Tibial nerve (tissue), 3 donors: ENCODE measurements around the gene ARFRP1.

Experiments used
- POLR2A ChIP-seq, 2 donors: fragments of 450-650 bp; IDR thresholded peaks; one replicate each; pipeline ENCODE4 v1.6.1; 2017; ENCODE audit warnings: antibody characterized with exemption in 2 of 2, mild to moderate bottlenecking in 2 of 2, moderate library complexity in 2 of 2
- TF ChIP-seq, protein P1 (sequence below), 5 experiments: fragments of 200-600 bp in 3 of 5; fragments of 450-650 bp in 2 of 5; sonication (generic) in 3 of 5; IDR thresholded peaks; one replicate each; pipeline ENCODE4 v1.5.1; 2016 to 2019; ENCODE audit warnings: antibody characterized with exemption in 5 of 5, mild to moderate bottlenecking in 3 of 5, moderate library complexity in 2 of 5

DNA sequence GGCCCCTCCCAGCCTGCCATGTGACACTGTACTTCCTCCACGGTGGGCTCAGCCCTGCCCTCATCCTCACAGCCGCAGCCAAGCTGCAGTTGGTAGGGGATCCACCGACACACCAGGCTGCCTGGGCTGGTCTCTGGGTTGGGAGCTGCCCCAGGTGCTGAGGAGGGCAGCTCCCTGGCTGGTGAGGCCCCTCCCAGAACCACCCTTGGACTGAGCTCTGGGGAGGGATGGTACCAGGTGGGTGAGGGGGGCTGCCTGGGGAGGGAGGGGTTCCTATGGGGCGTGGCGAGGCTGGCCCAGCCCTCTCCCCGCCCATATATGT lies 11.5 kb downstream of the ARFRP1 start:
- TF ChIP-seq, protein P1, sequence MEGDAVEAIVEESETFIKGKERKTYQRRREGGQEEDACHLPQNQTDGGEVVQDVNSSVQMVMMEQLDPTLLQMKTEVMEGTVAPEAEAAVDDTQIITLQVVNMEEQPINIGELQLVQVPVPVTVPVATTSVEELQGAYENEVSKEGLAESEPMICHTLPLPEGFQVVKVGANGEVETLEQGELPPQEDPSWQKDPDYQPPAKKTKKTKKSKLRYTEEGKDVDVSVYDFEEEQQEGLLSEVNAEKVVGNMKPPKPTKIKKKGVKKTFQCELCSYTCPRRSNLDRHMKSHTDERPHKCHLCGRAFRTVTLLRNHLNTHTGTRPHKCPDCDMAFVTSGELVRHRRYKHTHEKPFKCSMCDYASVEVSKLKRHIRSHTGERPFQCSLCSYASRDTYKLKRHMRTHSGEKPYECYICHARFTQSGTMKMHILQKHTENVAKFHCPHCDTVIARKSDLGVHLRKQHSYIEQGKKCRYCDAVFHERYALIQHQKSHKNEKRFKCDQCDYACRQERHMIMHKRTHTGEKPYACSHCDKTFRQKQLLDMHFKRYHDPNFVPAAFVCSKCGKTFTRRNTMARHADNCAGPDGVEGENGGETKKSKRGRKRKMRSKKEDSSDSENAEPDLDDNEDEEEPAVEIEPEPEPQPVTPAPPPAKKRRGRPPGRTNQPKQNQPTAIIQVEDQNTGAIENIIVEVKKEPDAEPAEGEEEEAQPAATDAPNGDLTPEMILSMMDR (IDR thresholded peaks at IDR 0.05), result no peak
- TF ChIP-seq POLR2A (IDR thresholded peaks at IDR 0.05), result no peak
